Fibroblast of pulmonary artery (primary cell): Measurements from ENCODE around the gene MMEL1.
A peak's percentile ranks its signal among the peaks of the same experiment; 100 is the strongest.

ENCODE experiments used
- DNase-seq: peaks from one replicate; pipeline ENCODE4 v3.0.0-alpha.2; 2010; ENCODE audit warnings: low read depth
- H3K4me3 ChIP-seq: replicated peaks from 2 replicates; pipeline ENCODE4 v1.5.1; 2011; ENCODE audit warnings: low read depth, mild to moderate bottlenecking, control low read depth, low read length, moderate library complexity
- CTCF ChIP-seq: IDR thresholded peaks from 2 replicates; pipeline ENCODE4 v1.5.1; 2011; ENCODE audit warnings: mild to moderate bottlenecking, control low read depth, low read length, inconsistent platforms; ENCODE audit errors: missing control alignments

The MMEL1 gene

GRCh38 chr1:2614145-2614544 lies 18.7 kb downstream of the MMEL1 start:
- no peak for TF ChIP-seq CTCF

GRCh38 chr1:2612591-2613365 lies 20.0 kb downstream of the MMEL1 start:
- TF ChIP-seq CTCF = no peak
- H3K4me3 ChIP-seq = no peak overlapping the region
- no peak for DNase-seq

More at GRCh38 chr1:2614145-2614544, 18.7 kb downstream of the MMEL1 start:
- no peak for DNase-seq
- H3K4me3 ChIP-seq = no peak overlapping the region

GRCh38 chr1:2611621-2612437 lies 21.0 kb downstream of the MMEL1 start:
- TF ChIP-seq CTCF = no peak
- DNase-seq = no peak
- no peak overlapping the region for H3K4me3 ChIP-seq

DNA sequence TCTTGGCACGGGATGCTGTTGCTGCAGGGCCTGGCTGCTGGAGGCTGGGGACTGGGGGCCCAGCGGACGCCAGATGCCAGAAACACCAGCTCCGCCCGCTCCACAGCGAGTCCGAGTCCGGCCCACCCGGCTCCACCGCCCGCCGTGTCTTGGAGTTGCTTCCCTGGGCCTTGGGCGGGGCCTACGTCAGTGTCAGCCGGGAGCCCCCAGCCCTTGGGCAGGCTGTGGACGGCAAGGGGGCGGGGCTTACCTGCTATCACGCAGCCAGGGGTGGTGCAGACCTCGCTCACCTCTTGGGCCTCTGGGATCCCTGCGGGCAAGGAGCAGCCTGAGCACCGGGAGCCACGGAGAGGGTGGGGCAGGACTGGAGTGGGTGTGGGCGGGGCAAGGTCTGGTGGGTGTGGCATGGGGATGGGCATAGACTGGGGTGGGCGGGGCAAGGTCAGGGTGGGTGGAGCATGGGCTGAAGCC lies 21.8 kb downstream of the MMEL1 start:
- DNase-seq = peak; percentile 6
- no peak for TF ChIP-seq CTCF
- H3K4me3 ChIP-seq = no peak overlapping the region

DNA sequence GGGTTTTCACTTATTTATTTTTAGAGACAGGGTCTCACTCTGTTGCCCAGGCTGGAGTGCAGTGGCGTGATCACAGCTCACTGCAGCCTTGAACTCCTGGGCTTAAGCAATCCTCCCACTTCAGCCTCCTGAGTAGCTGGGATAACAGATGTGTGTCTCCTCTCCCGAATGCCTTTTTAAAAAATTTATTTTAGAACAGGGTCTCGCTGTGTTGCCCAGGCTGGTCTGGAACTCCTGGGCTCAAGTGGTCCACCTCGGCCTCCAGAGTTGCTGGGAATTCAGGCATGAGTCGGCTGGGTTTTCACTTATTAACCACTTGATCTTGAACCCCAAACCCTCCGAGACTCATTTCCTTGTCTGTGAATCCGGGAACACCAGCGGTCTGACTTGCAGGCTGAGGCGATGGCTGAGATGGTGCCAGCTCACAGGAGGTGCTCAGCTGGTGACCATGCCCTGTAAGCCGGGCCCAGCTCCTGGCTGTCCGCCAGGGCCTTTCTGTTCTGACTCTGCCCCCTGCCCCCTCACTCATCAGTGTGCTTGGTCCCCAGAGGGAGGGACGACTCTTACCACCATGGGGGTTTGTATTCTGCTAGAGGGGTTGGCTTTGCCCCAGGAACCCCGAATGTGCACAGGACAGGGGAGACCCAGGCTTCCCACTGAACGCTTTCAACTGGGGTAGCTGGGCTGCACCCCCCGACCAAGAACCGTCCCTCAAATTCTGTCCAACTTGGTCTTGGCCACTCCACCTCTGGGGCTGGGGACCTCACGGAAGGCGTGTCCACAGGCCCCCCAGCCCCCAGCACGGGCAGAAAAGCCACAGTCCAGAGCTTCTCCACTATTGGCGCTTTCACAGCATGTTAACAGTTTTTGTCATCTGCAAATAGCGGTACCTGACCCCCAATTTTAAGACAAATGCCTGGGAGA lies 22.5 kb downstream of the MMEL1 start:
- H3K4me3 ChIP-seq = no peak overlapping the region
- no peak for TF ChIP-seq CTCF
- no peak for DNase-seq

DNA sequence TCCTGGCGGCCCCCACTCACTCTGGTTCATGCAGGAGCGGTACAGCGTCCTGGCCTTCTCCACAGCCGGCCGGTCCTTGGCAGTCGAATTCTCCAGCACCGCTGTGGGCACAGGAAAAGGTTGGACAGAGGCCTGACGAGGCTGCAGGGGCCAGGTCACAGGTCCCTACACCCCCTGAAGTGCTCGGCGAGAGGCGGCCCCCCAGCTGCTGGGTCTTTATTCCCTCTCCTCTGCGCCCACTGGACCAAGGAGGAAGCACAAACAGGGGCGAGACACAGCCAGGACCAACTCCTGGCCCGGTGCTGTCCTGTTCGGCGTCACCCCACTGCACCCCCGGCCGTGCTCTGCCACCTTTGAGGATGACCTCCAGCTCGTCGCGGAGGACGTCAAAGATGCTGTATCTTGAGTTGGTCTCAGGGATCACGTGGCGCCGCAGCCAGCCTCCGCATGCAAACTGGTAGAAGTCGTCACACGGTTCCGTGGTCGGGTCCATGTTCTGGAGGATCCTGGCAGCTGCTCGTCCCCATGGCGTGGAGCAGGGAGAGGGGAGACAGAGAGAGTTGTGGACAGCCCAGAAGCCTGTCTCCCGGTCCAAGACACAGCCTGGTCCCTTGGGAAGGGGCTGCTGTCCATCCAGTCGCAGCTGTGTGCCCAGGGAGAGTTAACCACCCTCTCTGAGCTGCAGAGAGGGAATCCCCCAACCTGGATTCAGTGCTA lies 23.3 kb downstream of the MMEL1 start:
- DNase-seq = no peak

More for the DNA sequence above, 23.3 kb downstream of the MMEL1 start:
- TF ChIP-seq CTCF = no peak
- H3K4me3 ChIP-seq = no peak overlapping the region
